ENCODE results near the gene MBOAT7. TPM values are rescaled to one million over a fixed set of nuclear protein-coding genes. Genes with fewer than 3 reads are reported as not detected.
"Not testable (repeated sequence)": the region's sequence is repeated elsewhere in the genome, so short reads cannot be mapped to it uniquely, and the experiment has no call there.

MBOAT7 gene
- total RNA-seq, 1 donor from 2014 or later, result 107 TPM

DNA sequence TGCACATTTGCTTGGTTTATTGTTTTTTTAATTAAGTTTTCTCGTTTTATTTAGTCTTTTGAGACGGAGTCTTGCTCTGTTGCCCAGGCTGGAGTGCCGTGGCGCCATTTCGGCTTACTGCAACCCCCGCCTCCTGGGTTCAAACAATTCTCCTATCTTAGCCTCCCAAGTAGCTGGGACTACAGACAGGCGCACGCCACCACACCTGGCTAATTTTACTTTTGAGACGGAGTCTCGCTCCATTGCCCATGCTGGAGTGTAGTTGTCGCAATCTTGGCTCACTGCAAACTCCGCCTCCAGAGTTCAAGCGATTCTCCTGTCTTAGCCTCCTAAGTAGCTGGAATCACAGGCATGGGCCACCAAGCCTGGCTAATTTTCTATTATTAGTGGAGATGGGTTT lies 12.6 kb upstream of the MBOAT7 start:
- DNase-seq (ENCODE audit: low read depth), result no peak
- Histone ChIP-seq H3K27me3 (ENCODE audit: control insufficient read depth, insufficient read depth, low read length) (no peaks in the 10 kb centered on the region), H3K4me3 (ENCODE audit: low read depth, low read length) (peak overlapping the region; percentile 66), H3K36me3 (ENCODE audit: control insufficient read depth, insufficient read depth, low read length) (peaks cover 3% of the 10 kb centered on the region)
- TF ChIP-seq, protein P1, sequence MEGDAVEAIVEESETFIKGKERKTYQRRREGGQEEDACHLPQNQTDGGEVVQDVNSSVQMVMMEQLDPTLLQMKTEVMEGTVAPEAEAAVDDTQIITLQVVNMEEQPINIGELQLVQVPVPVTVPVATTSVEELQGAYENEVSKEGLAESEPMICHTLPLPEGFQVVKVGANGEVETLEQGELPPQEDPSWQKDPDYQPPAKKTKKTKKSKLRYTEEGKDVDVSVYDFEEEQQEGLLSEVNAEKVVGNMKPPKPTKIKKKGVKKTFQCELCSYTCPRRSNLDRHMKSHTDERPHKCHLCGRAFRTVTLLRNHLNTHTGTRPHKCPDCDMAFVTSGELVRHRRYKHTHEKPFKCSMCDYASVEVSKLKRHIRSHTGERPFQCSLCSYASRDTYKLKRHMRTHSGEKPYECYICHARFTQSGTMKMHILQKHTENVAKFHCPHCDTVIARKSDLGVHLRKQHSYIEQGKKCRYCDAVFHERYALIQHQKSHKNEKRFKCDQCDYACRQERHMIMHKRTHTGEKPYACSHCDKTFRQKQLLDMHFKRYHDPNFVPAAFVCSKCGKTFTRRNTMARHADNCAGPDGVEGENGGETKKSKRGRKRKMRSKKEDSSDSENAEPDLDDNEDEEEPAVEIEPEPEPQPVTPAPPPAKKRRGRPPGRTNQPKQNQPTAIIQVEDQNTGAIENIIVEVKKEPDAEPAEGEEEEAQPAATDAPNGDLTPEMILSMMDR (IDR thresholded peaks at IDR 0.05; ENCODE audit: insufficient read depth, low read length, poor library complexity, severe bottlenecking), result no peak

DNA sequence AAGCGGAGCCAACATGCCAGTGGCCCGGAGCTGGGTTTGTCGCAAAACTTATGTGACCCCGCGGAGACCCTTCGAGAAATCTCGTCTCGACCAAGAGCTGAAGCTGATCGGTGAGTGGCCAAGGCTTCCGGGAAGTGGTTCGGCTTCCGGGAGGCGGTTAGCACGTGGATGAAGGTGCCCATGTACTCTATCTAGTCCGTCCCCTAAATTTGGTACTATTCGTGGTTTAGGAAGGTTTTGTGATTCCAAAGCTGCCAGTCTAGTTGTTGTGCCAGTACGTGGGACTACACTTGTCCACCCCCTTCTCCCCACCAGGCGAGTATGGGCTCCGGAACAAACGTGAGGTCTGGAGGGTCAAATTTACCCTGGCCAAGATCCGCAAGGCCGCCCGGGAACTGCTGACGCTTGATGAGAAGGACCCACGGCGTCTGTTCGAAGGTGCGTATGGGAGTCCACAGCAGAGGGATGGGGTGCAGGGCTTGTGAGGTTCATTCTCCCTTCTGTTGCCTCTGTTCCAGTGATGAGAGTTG lies 11.9 kb upstream of the MBOAT7 start:
- Histone ChIP-seq H3K27me3 (ENCODE audit: control insufficient read depth, insufficient read depth, low read length) (no peaks in the 10 kb centered on the region), H3K4me3 (ENCODE audit: low read depth, low read length) (peak overlapping the region; percentile 66), H3K36me3 (ENCODE audit: control insufficient read depth, insufficient read depth, low read length) (peaks cover 3% of the 10 kb centered on the region)
- DNase-seq (ENCODE audit: low read depth), result no peak
- TF ChIP-seq, protein P1 (IDR thresholded peaks at IDR 0.05; ENCODE audit: insufficient read depth, low read length, poor library complexity, severe bottlenecking), result no peak

DNA sequence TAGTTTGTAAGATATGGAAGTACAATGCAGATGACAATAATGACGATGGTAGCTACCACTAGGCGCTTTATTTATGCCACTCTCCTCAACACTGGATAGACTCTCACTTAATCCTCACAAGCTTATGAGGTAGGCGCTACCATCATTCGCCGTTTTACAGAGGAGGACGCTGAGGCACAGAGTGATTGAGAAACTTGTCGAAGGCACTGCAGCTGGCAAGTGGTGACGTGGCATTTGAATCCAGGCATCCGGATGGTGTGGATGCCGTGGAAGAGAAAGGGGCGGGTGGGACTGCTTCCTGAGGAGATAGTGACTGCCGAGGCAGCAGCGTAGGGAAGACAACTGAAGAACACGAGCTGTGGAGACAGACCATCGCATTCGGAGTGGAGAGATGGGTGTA lies 10.0 kb upstream of the MBOAT7 start:
- TF ChIP-seq, protein P1 (IDR thresholded peaks at IDR 0.05; ENCODE audit: insufficient read depth, low read length, poor library complexity, severe bottlenecking), result no peak
- H3K27me3 ChIP-seq (ENCODE audit: control insufficient read depth, insufficient read depth, low read length), result no peaks in the 10 kb centered on the region
- no peak for DNase-seq (ENCODE audit: low read depth)
- H3K4me3 ChIP-seq (ENCODE audit: low read depth, low read length), result no peak overlapping the region
- peaks cover 3% of the 10 kb centered on the region for H3K36me3 ChIP-seq (ENCODE audit: control insufficient read depth, insufficient read depth, low read length)

DNA sequence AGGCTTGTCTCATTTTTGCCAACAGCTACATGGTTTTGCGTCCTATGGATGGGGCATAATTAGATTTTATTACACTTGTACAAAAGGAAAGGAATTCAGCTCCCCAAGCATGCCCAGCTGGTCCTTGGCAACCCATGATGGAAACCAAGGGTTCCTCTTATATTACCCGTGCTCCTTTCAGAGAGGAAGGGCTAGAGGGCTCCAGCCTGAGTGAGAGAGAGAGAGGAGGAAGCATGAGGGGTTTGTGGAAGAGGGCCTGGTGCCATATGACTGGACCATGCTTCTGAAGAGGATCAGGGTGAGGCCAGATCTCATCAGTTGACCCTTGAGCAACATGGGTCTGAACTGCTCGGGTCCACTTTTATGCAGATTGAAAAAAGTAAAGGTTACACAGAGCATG lies 7.7 kb upstream of the MBOAT7 start:
- no peak for DNase-seq (ENCODE audit: low read depth)
- H3K4me3 ChIP-seq (ENCODE audit: low read depth, low read length), result no peak overlapping the region
- no peaks in the 10 kb centered on the region for H3K36me3 ChIP-seq (ENCODE audit: control insufficient read depth, insufficient read depth, low read length)
- no peaks in the 10 kb centered on the region for H3K27me3 ChIP-seq (ENCODE audit: control insufficient read depth, insufficient read depth, low read length)
- TF ChIP-seq, protein P1 (IDR thresholded peaks at IDR 0.05; ENCODE audit: insufficient read depth, low read length, poor library complexity, severe bottlenecking), result no peak

DNA sequence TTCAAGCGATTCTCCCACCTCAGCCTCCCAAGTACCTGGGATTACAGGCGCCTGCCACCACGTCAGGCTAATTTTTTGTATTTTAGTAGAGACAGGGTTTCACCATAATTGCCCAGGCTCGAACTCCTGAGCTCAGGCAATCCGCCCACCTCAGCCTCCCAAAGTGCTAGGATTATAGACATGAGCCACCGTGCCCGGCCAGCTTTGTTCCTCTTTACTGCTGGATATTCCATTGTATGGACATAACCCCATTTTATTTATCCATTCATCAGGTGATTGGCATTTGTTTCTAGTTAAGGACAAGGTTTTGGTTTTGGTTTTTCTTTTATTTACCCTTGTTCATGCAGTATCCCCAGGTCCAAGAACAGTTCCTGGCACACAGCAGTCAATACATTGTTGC lies 7.2 kb upstream of the MBOAT7 start:
- DNase-seq (ENCODE audit: low read depth), result no peak
- H3K27me3 ChIP-seq (ENCODE audit: control insufficient read depth, insufficient read depth, low read length), result no peaks in the 10 kb centered on the region
- TF ChIP-seq, protein P1 (IDR thresholded peaks at IDR 0.05; ENCODE audit: insufficient read depth, low read length, poor library complexity, severe bottlenecking), result no peak
- no peak overlapping the region for H3K4me3 ChIP-seq (ENCODE audit: low read depth, low read length)
- no peaks in the 10 kb centered on the region for H3K36me3 ChIP-seq (ENCODE audit: control insufficient read depth, insufficient read depth, low read length)

DNA sequence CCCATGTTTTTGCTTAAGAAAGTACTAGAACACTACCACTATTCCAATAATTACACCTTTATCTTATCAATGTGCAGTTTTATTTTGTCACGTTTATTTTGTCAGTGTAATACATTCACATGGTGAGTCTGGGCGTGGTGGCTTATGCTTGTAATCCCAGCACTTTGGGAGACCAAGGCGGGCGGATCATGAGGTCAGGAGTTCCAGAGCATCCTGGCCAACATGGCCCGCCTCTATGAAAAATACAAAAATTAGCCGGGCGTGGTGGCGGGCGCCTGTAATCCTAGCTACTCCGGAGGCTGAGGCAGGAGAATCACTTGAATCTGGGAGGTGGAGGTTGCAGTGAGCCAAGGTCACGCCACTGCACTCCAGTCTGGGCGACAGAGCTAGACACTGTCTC lies 5.1 kb upstream of the MBOAT7 start:
- not testable (repeated sequence) for H3K27me3 ChIP-seq (ENCODE audit: control insufficient read depth, insufficient read depth, low read length); H3K36me3 ChIP-seq (ENCODE audit: control insufficient read depth, insufficient read depth, low read length); H3K4me3 ChIP-seq (ENCODE audit: low read depth, low read length)

More for the DNA sequence above, 5.1 kb upstream of the MBOAT7 start:
- DNase-seq (ENCODE audit: low read depth), result not testable (repeated sequence)
